GM21576 (cell line): ENCODE data around the gene FGD6.
A peak's percentile ranks its signal among the peaks of the same experiment; 100 is the strongest.
"Not testable (repeated sequence)": the region's sequence is repeated elsewhere in the genome, so short reads cannot be mapped to it uniquely, and the experiment has no call there.

Experiments
- ATAC-seq: cut with Tn5 transposase; IDR thresholded peaks from one replicate; pipeline ENCODE4 v1.9.1; 2021; ENCODE audit warnings: mild to moderate bottlenecking, moderate library complexity; ENCODE audit not compliant: unreplicated experiment

The FGD6 gene

DNA sequence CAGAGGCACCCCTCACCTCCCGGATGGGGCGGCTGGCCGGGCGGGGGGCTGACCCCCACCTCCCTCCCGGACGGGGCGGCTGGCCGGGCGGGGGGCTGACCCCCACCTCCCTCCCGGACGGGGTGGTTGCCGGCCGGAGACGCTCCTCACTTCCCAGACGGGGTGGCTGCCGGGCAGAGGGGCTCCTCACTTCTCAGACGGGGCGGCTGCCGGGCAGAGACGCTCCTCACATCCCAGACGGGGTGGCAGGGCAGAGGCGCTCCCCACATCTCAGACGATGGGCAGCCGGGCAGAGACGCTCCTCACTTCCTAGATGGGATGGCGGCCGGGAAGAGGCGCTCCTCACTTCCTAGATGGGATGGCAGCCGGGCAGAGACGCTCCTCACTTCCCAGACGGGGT lies 18.4 kb upstream of the FGD6 start:
- ATAC-seq: not testable (repeated sequence)

DNA sequence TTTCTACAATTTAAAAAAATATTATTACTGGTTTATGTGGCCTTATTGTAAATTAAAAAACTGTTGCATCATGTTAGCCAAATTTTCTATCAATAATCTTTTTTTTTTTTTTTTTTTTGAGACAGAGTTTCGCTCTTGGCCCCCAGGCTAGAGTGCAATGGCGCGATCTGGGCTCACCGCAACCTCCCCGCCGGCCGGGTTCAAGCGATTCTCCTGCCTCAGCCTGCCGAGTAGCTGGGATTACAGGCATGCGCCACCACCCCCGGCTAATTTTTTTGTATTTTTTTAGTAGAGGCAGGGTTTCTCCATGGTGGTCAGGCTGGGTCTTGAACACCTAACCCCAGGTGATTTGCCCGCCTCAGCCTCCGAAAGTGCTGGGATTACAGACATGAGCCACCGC lies 16.9 kb upstream of the FGD6 start:
- ATAC-seq: not testable (repeated sequence)

DNA sequence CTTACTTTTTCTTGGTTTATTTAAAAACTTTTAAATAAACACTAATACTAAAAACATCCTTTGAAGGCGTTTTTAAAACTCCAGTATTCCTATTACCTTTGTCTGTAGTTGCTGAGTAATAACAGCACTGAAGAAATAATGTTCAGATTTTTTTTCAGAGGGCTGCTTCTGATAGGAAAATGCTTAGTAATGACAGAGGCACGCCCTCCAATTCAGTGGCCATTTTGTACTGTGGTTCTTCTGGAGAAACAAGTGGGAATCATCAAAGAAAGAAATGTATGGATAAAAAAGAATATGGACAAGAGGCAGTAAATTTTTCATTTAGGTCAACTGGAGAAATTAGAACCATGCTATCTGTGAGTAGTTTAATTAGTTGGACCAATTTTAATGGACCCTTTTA lies 13.9 kb upstream of the FGD6 start:
- no peak for ATAC-seq

DNA sequence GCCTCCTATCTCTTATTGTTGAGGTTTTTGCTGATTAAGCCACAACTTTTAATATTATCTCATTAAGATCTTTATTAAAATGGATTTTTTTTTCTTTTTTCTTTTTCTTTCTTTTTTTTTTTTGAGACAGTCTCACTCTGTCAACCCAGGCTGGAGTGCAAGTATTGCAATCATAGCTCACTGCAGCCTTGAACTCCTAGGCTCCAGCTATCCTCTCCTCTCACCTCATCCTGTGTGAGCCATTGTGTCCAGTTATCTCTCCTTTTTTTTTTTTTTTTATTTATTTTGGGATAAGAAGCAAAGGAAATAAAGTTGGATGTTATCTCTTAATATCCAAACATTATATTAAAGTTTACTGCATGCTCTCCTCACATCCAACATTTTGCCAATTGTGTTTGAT lies 13.0 kb upstream of the FGD6 start:
- no peak for ATAC-seq

DNA sequence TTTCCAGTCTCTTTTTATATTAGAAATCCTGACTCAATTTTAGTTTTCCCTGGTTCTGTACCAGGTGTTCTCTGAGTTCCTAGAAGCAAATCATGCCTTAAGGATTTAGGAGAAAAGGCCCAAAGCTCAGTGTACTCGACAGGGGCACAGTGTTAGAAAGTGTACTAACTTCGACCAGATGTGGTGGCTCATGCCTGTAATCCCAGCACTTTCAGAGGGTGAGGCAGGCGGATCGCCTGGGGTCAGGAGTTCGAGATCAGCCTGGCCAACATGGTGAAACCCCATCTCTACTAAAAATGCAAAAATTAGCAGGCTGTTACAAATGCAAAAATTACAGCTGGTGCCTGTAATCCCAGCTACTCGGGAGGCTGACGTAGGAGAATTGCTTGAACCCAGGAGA lies 12.4 kb upstream of the FGD6 start:
- ATAC-seq: no peak

DNA sequence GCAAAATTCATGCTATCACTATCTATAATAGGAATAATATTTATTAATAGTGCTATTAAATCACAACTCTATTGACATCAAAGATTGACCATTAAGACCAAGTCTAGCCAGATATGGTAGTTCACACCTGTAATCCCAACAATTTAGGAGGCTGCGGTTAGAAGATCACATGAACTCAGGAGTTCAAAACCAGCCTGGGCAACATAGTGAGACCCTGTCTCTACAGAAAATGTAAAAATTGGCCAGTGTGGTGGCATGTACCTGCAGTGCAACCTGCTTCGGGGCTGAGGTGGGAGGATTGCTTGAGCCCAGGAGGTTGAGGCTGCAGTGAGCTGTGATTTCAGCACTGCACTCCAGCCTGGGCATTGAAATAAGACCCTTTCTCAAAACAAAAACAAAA lies 11.3 kb upstream of the FGD6 start:
- ATAC-seq: no peak

DNA sequence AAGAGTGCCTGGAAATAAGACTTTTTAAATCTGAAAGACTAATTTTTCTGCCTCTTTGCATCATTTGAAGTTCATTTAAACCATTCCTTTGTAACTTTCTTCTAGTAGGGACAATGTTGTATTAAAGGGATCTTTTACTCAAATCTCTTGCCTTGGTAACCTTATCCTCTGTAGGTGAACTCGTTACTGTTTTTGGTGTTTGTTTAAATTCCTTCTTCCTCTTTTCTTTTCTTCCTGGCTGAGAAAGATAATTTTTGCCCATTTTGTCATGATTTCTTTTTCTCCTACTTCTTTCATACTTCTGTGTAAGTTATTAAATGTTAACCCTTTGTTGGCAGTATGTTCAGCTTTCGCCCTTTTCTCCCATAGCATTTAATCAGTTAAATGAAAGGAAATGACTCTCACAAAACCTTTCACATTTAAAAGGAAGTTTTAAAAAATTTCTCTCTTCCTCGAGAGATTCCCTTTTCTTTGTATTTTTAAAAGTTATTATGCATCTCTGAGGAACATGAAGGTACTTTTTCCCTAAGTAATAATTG lies 10.6 kb upstream of the FGD6 start:
- ATAC-seq: no peak

DNA sequence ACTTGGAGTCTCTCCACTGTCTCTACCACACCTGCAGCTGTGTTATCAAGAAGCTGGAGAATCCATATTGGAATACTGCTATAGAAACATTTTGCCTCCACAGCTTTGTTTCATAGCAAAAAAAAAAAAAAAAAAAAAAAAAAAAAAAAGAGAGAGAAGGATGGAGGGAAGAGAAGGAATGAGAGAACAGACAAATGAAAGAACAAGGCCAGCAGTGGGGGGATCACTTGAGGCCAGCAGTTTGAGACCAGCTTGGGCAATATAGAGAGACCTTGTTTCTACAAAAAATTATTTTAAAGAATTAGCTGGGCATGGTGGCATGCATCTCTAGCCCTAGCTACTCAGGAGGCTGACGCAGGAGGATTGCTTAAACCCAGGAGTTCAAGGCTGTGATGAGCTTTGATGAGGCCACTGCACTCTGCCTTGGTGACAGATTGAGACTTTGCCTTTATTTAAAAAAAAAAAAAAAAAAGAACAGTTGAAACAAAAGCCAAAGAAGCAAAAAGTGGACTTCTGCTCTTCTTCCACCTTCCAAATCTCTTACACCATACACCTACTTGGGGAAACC lies 8.5 kb upstream of the FGD6 start:
- ATAC-seq: no peak

DNA sequence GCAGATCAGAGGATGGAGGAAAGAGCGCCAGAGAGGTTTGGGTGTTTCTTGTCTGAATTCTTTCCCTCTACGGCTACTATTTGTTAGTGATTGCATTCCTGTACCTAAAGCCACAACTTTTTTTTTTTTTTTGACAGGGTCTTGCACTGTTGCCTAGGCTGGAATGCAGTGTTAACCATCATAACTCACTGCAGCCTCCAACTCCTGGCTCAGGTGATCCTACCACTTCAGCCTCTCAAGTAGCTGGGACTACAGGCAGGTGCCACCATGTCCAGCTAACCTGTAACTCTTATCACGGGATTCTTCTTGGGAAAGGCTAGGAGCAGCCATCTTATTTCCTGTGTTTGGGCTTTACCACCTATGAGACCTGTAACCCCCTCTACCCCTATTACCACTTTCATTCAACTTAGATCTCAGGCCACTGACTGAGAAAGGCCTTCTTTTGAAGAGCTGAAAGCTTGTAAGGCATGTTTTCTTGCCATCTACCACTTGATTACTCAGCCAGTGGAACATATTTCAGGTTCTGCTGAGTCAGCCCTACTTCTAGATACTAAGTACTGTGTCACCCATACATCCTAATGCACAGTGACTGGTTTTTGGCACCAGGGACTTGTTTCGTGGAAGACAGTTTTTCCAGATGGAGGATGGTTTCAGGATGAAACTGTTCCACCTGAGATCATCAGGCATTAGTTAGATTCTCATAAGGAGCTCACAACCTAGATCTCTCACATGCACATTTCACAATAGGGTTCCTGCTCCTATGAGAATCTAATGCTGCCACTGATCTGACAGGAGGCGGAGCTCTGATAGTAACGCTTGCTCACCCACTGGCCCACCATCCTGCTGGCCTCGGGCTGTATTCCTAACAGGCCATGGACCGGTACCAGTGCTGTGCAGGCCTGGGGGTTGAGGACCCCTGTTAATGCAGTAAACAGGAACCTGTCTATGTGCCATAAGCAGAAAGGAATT lies 7.2 kb upstream of the FGD6 start:
- ATAC-seq: no peak

DNA sequence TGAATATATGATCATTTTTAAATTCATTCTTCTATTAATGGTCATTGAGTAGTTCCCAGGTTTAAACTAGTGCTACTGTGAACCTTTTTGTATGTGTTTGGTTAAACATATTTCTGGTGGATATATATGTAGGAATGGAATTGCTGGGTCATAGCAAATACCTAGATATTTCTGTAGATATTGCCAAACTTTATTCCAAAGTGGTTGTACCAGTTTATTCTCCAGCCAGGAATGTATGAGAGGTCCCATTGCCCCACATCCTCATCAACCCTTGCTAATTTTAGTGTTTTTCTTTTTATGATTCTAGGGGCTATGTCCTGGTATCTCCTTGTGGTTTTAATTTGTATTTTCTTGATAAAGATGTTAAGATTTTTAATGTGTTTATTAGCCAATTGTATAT lies 3.5 kb upstream of the FGD6 start:
- ATAC-seq: no peak

DNA sequence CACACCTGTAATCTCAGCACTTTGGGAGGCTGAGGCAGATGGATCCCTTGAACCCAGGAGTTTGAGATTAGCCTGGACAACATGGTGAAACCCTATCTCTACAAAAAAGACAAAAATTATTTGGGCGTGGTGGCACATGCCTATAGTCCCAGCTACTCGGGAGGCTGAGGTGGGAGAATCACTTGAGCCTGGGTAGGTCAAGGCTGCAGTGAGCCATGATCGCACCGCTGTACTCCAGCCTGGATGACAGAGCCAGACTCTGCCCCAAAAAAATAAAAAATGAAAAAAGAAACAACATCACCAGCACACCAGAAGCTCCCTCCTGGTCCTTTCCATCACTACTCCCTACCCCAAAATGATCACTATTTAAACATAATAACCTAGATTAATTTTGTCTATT lies 2.9 kb upstream of the FGD6 start:
- no peak for ATAC-seq

DNA sequence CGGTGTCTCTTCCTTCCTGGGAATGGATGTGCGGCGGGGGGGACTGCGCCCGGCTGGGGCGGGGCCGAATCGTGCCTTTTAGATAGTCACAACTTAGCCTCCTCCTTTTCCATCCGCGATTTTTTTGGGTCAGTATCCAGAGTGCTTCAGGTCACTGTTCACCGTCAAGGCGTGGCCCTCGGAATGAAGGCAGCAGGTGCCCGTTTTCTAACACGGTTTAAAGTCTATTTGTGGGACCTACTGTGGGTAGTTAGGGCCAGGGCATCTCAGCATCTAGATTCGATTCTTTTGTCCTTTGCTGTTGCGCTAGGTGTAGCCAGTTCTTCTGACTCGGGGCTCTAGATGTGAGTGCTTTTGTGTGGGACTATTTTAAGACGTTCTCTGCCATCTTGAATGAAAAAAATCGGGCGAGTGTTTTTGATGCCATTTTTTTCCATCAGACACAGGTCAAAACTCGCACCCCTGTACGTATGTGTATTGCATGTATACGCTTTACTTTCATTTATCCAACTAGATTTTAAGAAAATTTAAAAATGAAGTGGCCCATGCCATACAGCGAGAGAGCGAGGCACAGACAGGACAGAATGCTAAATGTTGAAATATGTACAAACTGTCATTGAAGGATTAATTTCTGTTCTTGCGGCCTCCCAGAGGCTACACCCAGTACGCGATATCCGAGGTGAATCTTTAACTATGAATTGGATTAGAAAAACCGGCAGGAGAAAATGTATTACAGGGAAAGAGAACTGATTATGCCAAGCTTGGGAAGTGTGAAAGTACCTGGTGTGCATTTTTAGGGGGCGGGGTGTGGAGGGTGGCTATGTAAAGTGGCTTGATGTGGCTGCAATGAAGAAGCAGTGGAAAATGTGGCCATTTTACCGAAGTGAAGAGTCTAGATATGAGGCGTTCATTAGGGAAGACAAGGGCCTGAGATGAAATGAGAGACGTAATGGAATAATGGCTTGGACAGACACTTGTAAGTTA lies 1.2 kb upstream of the FGD6 start:
- peak; percentile 1 for ATAC-seq

DNA sequence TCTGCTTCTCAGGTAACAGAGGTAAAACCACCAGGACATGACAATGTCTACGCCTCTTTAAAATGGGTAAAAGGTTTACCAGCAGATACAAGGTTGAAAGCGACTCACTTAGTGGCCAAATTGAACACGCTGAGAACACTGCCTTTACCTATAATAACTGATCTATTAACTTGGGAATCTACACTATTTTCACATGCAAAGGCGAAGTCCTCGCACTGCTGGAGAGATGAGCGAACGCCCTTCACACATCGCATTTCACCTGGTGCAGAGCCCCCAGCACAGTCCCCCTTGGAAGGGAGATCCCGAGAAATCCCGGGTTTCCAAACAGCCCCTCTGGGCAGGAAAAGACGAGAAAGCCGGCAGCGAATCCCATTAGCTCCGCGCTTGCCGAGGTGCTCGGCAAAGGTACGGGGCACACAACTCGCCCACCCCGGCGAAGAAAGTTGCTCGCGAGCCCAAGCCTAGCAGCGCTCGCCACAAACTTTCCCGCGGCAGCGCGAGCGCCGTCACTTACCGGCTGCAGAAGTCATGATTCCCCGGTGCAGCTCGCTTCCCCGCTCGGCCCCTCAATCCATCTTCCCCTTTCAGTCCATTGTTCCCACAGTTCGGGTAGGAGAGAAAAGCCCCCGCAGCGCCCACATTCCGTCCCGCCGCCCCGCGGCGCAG lies 423 bp downstream of the FGD6 start:
- ATAC-seq: peak; percentile 15

DNA sequence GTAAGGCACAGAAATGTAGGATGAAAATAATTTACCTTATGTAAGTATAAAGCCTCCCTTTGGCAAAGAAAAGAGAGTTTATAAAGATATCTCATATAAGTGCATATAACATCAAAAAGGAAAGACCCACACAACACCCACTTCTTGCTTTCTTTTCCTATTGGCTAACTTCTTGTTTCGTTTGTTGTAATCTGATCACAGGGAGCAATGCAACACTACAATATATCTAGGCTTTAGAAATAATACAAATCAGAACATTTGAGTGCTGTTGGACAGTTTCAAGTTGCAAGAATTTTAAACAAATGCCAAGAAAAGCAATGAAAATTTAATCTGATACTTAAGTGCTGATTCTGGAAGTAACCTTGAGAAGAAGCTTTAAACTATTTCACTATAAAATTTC lies 1.3 kb downstream of the FGD6 start:
- ATAC-seq: no peak

DNA sequence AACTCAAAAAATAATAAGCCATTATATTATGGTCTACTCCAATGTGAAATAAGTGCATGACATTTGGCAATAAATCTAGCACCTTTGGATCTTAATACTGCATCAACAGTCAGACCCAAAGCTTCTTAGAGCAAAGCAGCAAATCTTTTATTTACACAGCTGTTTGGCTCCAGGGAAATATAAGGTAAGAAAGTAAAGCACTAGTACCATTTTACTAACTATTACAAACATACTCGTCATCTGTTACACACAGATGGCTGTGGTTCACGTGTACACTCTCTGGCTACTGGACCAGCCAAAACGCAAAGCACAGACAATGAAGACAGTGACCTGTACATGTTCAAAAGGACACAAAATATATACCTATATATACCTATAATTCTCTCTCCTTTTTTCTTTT lies 2.8 kb downstream of the FGD6 start:
- no peak for ATAC-seq

DNA sequence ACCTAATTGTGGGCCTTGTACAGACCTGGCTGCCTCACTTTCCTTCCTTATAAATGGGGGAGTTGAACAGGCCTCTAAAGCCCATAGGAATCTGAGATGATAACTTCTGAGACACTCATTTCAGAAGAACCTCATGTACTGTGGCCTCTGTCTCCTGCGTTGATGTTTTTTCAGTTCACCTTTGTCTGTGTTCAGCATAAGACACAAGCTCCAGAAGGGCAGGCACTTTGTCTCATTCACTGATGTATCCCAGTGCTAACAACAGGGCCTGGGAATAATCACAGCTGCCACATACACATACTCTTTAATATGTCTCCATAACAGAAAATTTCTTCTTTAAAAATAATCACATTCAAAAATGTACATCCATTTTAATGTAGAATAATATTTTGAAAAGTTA lies 3.3 kb downstream of the FGD6 start:
- no peak for ATAC-seq

DNA sequence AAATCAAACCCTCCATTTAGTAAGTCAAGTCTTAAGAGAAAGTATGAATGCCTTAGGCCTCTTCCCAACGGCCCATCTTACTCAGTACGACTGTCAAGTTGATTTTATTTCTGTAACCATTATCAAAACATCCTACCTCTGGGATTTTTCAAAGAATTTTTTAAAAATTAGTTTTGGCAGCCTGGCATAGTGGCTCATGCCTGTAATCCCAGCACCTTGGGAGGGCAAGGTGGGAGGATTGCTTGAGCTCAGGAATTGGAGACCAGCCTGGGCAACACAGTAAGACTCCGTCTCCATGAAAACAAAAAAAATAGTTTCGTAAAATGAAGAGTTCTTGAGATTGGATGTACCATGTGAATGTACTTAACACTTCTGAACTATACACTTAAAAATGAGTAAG lies 4.1 kb downstream of the FGD6 start:
- no peak for ATAC-seq

DNA sequence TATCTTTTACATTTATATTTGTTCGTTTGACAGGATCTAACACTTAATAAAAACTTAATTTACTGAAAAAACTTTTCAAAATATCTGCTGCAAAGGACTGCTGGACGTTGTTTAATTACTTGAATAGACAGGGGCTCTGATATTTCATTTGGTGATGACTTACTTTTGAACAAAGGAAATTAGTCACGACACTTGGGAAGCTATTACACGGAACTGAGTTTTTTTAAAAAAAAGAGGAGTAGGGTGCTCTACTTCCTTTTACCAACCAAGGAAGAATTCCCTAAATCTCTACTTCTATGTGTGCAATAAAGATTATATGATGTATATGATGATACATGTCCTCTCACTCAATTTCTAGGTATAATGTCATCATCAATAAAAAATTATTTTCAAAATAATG lies 4.7 kb downstream of the FGD6 start:
- no peak for ATAC-seq

DNA sequence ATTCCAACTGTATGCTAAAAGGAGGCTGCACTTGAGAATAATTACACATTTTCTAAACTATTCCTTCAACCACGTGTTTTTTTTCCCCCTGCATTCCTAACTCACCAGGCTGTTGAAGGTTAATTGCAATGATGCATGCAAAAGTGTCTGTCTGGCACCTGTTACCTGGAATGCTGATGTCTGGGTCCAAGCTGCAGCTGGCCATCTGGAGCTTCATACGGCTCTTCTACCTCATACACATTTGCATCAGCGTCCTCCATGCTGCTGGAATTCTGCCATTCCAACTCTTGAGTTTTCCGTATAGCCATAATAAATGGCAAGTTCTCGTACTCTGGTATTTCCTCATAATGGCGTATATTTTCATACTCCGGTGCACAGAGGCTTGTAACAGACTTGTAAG lies 8.6 kb downstream of the FGD6 start:
- no peak for ATAC-seq

DNA sequence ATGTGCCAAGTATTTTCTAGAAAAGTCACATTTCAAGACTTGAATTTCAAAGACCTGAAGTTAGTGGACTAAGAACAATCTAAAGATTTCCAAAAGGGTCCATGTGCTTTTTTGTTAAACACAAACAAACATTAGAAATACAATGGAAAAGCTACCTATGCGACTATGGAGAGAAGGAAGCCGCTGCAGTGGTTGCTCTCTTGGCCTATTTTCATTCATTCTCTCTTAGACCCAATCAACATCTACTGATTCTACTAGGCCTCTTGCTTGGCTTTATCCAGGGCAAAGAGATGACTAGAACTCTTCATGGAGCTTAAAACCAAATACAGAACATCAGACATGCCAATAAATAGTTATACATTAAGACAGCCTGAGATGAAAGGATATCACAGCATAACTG lies 9.9 kb downstream of the FGD6 start:
- ATAC-seq: no peak

DNA sequence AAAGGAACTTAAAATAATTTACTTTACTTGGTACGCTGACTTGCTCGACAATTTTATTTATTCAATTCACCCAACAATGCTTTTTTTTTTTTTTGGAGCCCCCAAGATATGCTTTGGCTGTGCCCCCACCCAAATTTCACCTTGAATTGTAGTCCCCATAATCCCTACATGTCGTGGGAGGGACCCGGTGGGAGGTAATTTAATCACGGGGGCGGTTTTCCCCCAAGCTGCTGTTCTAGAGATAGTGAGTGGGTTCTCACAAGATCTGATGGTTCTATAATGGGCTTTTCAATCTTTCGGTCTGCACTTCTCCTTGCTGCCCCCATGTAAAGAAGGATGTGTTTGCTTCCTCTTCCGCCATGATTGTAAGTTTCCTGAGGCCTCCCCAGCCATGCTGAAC lies 10.4 kb downstream of the FGD6 start:
- ATAC-seq: no peak
